B cell (primary cell): ENCODE results near the gene TSPAN9. TPM values are rescaled to one million over a fixed set of nuclear protein-coding genes. Genes with fewer than 3 reads are reported as not detected.

Experiments used
- ATAC-seq: fragments of 200-7000 bp; cut with Tn5 transposase; one replicate; pipeline ENCODE4 v1.10.0; 2021; ENCODE audit warnings: low read depth, mild to moderate bottlenecking, moderate number of reproducible peaks, moderate library complexity
- CTCF ChIA-PET: fragments of 350-600 bp; sonication (Branson Sonifier 250); formaldehyde crosslinking; loops from one replicate; lab custom pipeline; 2021; ENCODE audit warnings: antibody characterized with exemption, inconsistent platforms; lab: Charles Lee
- POLR2A ChIA-PET: fragments of 350-600 bp; sonication (Branson Sonifier 250); formaldehyde crosslinking; loops from one replicate; lab custom pipeline; 2021; ENCODE audit warnings: antibody characterized with exemption; lab: Charles Lee
- DNase-seq: peaks from one replicate; pipeline ENCODE4 v3.0.0; 2013
- H2AFZ ChIP-seq: 2 replicates; pipeline ENCODE4 v1.6.1; 2012; ENCODE audit warnings: mild to moderate bottlenecking, low read depth, low read length; ENCODE audit not compliant: insufficient read depth, poor library complexity, severe bottlenecking
- H3K27ac ChIP-seq, 2 donors: 1 replicate in 1 of 2; 2 replicates in 1 of 2; pipeline ENCODE4 v1.5.1; 2012 to 2013; ENCODE audit warnings: low read length in 2 of 2, mild to moderate bottlenecking in 2 of 2, moderate library complexity in 1 of 2
- H3K27me3 ChIP-seq, 4 experiments: fragments of 200-600 bp in 1 of 4; sonication (generic) in 1 of 4; replicated peaks in 1 of 4; 1 replicate in 2 of 4; 2 replicates in 2 of 4; pipeline versions ENCODE4 v1.6.1 to v1.7.0; 2013 to 2016; ENCODE audit warnings: low read length in 3 of 4, mild to moderate bottlenecking in 2 of 4, mixed read lengths in 1 of 4, moderate library complexity in 1 of 4; ENCODE audit not compliant: insufficient read depth in 4 of 4, control insufficient read depth in 3 of 4; ENCODE audit errors: control extremely low read depth in 1 of 4
- H3K36me3 ChIP-seq, 2 experiments: replicated peaks in 1 of 2; 1 replicate in 1 of 2; 2 replicates in 1 of 2; pipeline versions ENCODE4 v1.6.1 to v1.7.1; 2013; ENCODE audit warnings: low read length in 1 of 2; ENCODE audit not compliant: insufficient read depth in 2 of 2, control insufficient read depth in 1 of 2; ENCODE audit errors: control extremely low read depth in 1 of 2, extremely low read depth in 1 of 2
- H3K4me1 ChIP-seq, 2 donors: fragments of 200-600 bp in 1 of 2; sonication (generic) in 1 of 2; 1 replicate in 1 of 2; 2 replicates in 1 of 2; pipeline versions ENCODE4 v1.5.1 to v1.6.1; 2013 to 2017; ENCODE audit warnings: low read length in 2 of 2; ENCODE audit not compliant: control insufficient read depth in 2 of 2, insufficient read depth in 2 of 2
- H3K4me2 ChIP-seq: replicated peaks from 2 replicates; pipeline ENCODE3; 2012; ENCODE audit warnings: mild to moderate bottlenecking, low read depth, low read length; ENCODE audit not compliant: poor library complexity, severe bottlenecking
- H3K4me3 ChIP-seq, 5 experiments: fragments of 200-600 bp in 1 of 5; sonication (generic) in 1 of 5; 1 replicate in 3 of 5; 2 replicates in 2 of 5; pipeline versions ENCODE4 v1.5.1 to v1.7.0; 2011 to 2016; ENCODE audit warnings: low read length in 4 of 5, mild to moderate bottlenecking in 4 of 5, low read depth in 2 of 5, control low read depth in 1 of 5, moderate library complexity in 1 of 5; ENCODE audit not compliant: insufficient read depth in 1 of 5; ENCODE audit errors: control extremely low read depth in 1 of 5, extremely low read depth in 1 of 5
- H3K79me2 ChIP-seq: fragments of 200-600 bp; sonication (generic); one replicate; pipeline ENCODE4 v1.6.0; 2016; ENCODE audit warnings: low read length; ENCODE audit not compliant: control insufficient read depth, insufficient read depth
- H3K9ac ChIP-seq: fragments of 200-600 bp; sonication (generic); 2 replicates; pipeline ENCODE4 v1.6.1; 2017; ENCODE audit warnings: mild to moderate bottlenecking, low read length, moderate library complexity
- H3K9me3 ChIP-seq, 3 donors: one replicate each; pipeline versions ENCODE4 v1.6.1 to v1.7.1; 2013; ENCODE audit warnings: low read length in 2 of 3; ENCODE audit not compliant: control insufficient read depth in 2 of 3, insufficient read depth in 1 of 3; ENCODE audit errors: control extremely low read depth in 1 of 3
- H4K20me1 ChIP-seq: 2 replicates; pipeline ENCODE4 v1.6.0; 2012; ENCODE audit warnings: mild to moderate bottlenecking, low read length; ENCODE audit not compliant: insufficient read depth, control insufficient read depth, poor library complexity, severe bottlenecking
- H3K27ac Mint-ChIP-seq: one replicate; pipeline ENCODE4 v1.8.0; 2021; ENCODE audit warnings: mixed read lengths
- H3K27me3 Mint-ChIP-seq: one replicate; pipeline ENCODE4 v1.8.0; 2021; ENCODE audit warnings: mixed read lengths
- H3K4me1 Mint-ChIP-seq: one replicate; pipeline ENCODE4 v1.8.0; 2021; ENCODE audit warnings: mixed read lengths
- H3K4me3 Mint-ChIP-seq: one replicate; pipeline ENCODE4 v1.8.0; 2021; ENCODE audit warnings: mixed read lengths
- H3K9me3 Mint-ChIP-seq: one replicate; pipeline ENCODE4 v1.8.0; 2022; ENCODE audit warnings: mixed read lengths; ENCODE audit not compliant: insufficient read depth
- CTCF ChIP-seq: fragments of 200-600 bp; IDR thresholded peaks from one replicate; pipeline ENCODE4 v1.8.0; 2022; ENCODE audit warnings: antibody characterized with exemption, mild to moderate bottlenecking
- EZH2 ChIP-seq: IDR thresholded peaks from 2 replicates; pipeline ENCODE4 v1.6.1; 2012; ENCODE audit warnings: borderline replicate concordance, low read depth, mild to moderate bottlenecking, moderate library complexity, low read length; ENCODE audit not compliant: insufficient read depth, poor library complexity, severe bottlenecking
- WGBS: methylation state at CpG from one replicate; pipeline ENCODE4 v1.1.5; 2013; ENCODE audit warnings: missing lambda C conversion rate; ENCODE audit not compliant: insufficient coverage; 5-methylcytosine and 5-hydroxymethylcytosine counted together
- intact Hi-C: fragments of 100-400 bp; cut with micrococcal nuclease; formaldehyde crosslinking; loops from one replicate; pipeline ENCODE4 v1.10.0; 2022
- polyA plus RNA-seq: library from polyadenylated mRNA; depleted of rRNA; stranded (reverse); fragments of >200 nt; gene quantifications from 2 replicates; pipeline ENCODE4 v1.2.3, GENCODE V29; 2012
- total RNA-seq, 2 donors: library from RNA; stranded (reverse); fragments of 120-200 nt in 1 of 2; gene quantifications; 1 replicate in 1 of 2; 2 replicates in 1 of 2; pipeline versions ENCODE4 v1.2.3 to v1.2.4, GENCODE V29; 2013 to 2022

The TSPAN9 gene
- total and polyA plus RNA-seq, 2 donors (not counting 1 experiment from before 2014, with no cell fraction given), result 0.15 to 0.37 TPM

- no peak overlapping the region for H3K4me3 Mint-ChIP-seq
- no peak overlapping the region for H3K27ac ChIP-seq
- POLR2A ChIA-PET, result no interaction called here
- TF ChIP-seq CTCF (no peak), EZH2 (no peak)
- no peaks in the 10 kb centered on the region for H3K36me3 ChIP-seq
- H2AFZ ChIP-seq, result no peak overlapping the region
- DNase-seq (no peak), ATAC-seq (no peak)
- H3K4me3 ChIP-seq, result no peak overlapping the region
- peaks cover 21% of the 10 kb centered on the region for H3K27me3 Mint-ChIP-seq
- H4K20me1 ChIP-seq, result no peaks in the 10 kb centered on the region
- WGBS, result 85% methylated on average over 30 of the region's 30 CpGs
- no peaks in the 10 kb centered on the region for H3K79me2 ChIP-seq
- CTCF ChIA-PET, result interaction anchor here (1.3 kb wide), 1 partner anchor 473 kb away, joined by 3 read pairs; no protein-coding TSS in a partner anchor
- H3K4me2 ChIP-seq, result no peak overlapping the region
- peaks cover 0 to 15% (median 0%) of the 10 kb centered on the region in 4 experiments for H3K27me3 ChIP-seq
- no peak overlapping the region for H3K9ac ChIP-seq
- intact Hi-C loops, result loop anchor here (10.0 kb wide), 1 partner anchor 970 kb away; the partner anchor contains the start of gene CCND2
- no peak overlapping the region for H3K27ac Mint-ChIP-seq
- peaks cover 9 to 13% of the 10 kb centered on the region in 2 donors for H3K4me1 ChIP-seq
- peaks cover 0 to 2% (median 0%) of the 10 kb centered on the region in 3 donors for H3K9me3 ChIP-seq
- no peaks in the 10 kb centered on the region for H3K9me3 Mint-ChIP-seq
- peaks cover 13% of the 10 kb centered on the region for H3K4me1 Mint-ChIP-seq
Observed at GRCh38 chr12:3304436-3305165, 227.4 kb downstream of the TSPAN9 start.

GRCh38 chr12:3305464-3305863, 228.3 kb downstream of the TSPAN9 start:
- no peak overlapping the region for H2AFZ ChIP-seq
- no peak overlapping the region for H3K27ac Mint-ChIP-seq
- H3K36me3 ChIP-seq, result no peaks in the 10 kb centered on the region
- no peak overlapping the region for H3K4me3 Mint-ChIP-seq
- no peak overlapping the region for H3K4me3 ChIP-seq
- POLR2A ChIA-PET, result no interaction called here
- H3K9me3 Mint-ChIP-seq, result no peaks in the 10 kb centered on the region
- peaks cover 21% of the 10 kb centered on the region for H3K27me3 Mint-ChIP-seq
- no peak overlapping the region for H3K27ac ChIP-seq
- DNase-seq (no peak), ATAC-seq (no peak)
- H3K27me3 ChIP-seq, result peaks cover 0 to 13% (median 0%) of the 10 kb centered on the region in 4 experiments
- H3K4me2 ChIP-seq, result no peak overlapping the region
- no peaks in the 10 kb centered on the region for H3K79me2 ChIP-seq
- 98% methylated on average over 11 of the region's 12 CpGs for WGBS
- intact Hi-C loops, result loop anchor here (10.0 kb wide), 1 partner anchor 969 kb away; the partner anchor contains the start of gene CCND2
- H3K4me1 Mint-ChIP-seq, result peaks cover 4% of the 10 kb centered on the region
- no peak overlapping the region for H3K9ac ChIP-seq
- H4K20me1 ChIP-seq, result no peaks in the 10 kb centered on the region
- CTCF ChIA-PET, result no interaction called here
- peaks cover 2 to 4% of the 10 kb centered on the region in 2 donors for H3K4me1 ChIP-seq
- peaks cover 0 to 2% (median 0%) of the 10 kb centered on the region in 3 donors for H3K9me3 ChIP-seq
- no peak for TF ChIP-seq CTCF
- no peak for TF ChIP-seq EZH2
